Tibial artery (tissue), 4 donors: Measurements from ENCODE around the gene KL.

Experiments
- DNase-seq, 2 donors: peaks; one replicate each; pipeline ENCODE4 v3.0.0-alpha.2; 2019
- H3K27ac ChIP-seq, 2 donors: fragments of 200-600 bp; sonication (generic) in 1 of 2; 1 replicate in 1 of 2; 2 replicates in 1 of 2; pipeline ENCODE4 v1.5.1; 2018 to 2019; ENCODE audit warnings: mild to moderate bottlenecking in 1 of 2
- H3K27me3 ChIP-seq, 2 donors: fragments of 200-600 bp; sonication (generic) in 1 of 2; one replicate each; pipeline versions ENCODE4 v1.5.1 to v1.6.0; 2016 to 2019
- H3K36me3 ChIP-seq, 3 donors: fragments of 200-600 bp; sonication (generic) in 2 of 3; one replicate each; pipeline ENCODE4 v1.5.1; 2016 to 2019; ENCODE audit warnings: mild to moderate bottlenecking in 2 of 3
- H3K4me1 ChIP-seq, 4 donors: fragments of 200-600 bp; sonication (generic) in 2 of 4; 1 replicate in 3 of 4; 2 replicates in 1 of 4; pipeline ENCODE4 v1.5.1; 2016 to 2019
- H3K4me3 ChIP-seq, 2 donors: fragments of 200-600 bp; sonication (generic) in 1 of 2; 1 replicate in 1 of 2; 2 replicates in 1 of 2; pipeline ENCODE4 v1.5.1; 2018 to 2019; ENCODE audit warnings: mild to moderate bottlenecking in 2 of 2
- H3K9me3 ChIP-seq, 3 donors: fragments of 200-600 bp; sonication (generic) in 1 of 3; one replicate each; pipeline ENCODE4 v1.5.1; 2016 to 2019
- intact Hi-C: fragments of 100-400 bp; cut with DNase I; formaldehyde crosslinking; loops from one replicate; pipeline ENCODE4 v1.15.0; 2023; ENCODE audit warnings: low total_unique reads
- TF ChIP-seq, protein P1 (sequence below), 2 experiments: fragments of 200-600 bp in 1 of 2; fragments of 450-650 bp in 1 of 2; IDR thresholded peaks; one replicate each; pipeline ENCODE4 v1.5.1; 2017 to 2019; ENCODE audit warnings: antibody characterized with exemption in 2 of 2, mild to moderate bottlenecking in 1 of 2, moderate library complexity in 1 of 2

The KL gene

DNA sequence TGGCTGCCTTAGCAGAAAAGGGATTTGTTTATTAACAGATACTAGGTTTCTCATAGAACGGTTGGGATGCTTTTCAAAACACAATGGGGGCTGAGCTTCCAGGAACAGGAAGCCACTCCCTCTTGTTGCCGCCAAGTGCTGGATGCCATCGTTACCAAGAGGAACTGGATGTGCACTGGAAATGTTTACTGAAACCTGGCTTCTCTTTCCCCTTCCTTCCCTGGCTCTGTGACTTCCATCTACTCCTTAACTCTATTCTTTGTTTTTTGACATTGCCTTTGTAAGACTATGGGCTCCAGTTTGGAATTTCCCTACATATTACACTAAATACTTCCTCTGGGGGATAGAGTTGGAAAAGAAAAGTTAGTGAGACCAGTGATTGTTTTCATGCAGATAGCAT, 11.7 kb upstream of the KL start:
- DNase-seq = peak in 1 of 2 donors; percentile 55
- Histone ChIP-seq H3K27ac (no peak overlapping the region), H3K4me3 (no peak overlapping the region)

DNA sequence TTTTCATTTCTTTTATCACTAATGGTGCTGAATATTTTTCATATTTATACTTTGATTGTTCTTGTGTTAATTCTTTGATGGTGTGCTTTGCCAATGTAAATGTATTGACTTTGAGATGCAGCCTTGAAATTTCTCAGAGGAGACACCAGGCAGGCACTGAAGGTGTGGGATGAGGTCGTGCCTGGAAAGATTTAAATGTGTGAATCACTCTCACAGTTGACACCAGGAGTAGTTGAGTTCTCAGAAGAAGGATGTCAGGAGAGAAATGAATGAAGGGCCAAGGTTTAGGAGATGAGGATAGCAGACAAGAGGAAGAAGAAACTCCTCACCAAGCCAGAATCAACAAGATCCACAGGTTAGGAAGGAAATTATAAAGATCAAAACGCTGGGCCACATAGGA, 10.1 kb upstream of the KL start:
- DNase-seq = no peak
- Histone ChIP-seq H3K4me1 (no peaks in the 10 kb centered on the region), H3K27me3 (no peaks in the 10 kb centered on the region), H3K4me3 (no peak overlapping the region), H3K36me3 (no peaks in the 10 kb centered on the region), H3K27ac (no peak overlapping the region), H3K9me3 (peaks cover 0 to 12% (median 9%) of the 10 kb centered on the region in 3 donors)
- intact Hi-C loops = no loop called here
- TF ChIP-seq, protein P1, sequence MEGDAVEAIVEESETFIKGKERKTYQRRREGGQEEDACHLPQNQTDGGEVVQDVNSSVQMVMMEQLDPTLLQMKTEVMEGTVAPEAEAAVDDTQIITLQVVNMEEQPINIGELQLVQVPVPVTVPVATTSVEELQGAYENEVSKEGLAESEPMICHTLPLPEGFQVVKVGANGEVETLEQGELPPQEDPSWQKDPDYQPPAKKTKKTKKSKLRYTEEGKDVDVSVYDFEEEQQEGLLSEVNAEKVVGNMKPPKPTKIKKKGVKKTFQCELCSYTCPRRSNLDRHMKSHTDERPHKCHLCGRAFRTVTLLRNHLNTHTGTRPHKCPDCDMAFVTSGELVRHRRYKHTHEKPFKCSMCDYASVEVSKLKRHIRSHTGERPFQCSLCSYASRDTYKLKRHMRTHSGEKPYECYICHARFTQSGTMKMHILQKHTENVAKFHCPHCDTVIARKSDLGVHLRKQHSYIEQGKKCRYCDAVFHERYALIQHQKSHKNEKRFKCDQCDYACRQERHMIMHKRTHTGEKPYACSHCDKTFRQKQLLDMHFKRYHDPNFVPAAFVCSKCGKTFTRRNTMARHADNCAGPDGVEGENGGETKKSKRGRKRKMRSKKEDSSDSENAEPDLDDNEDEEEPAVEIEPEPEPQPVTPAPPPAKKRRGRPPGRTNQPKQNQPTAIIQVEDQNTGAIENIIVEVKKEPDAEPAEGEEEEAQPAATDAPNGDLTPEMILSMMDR (IDR thresholded peaks at IDR 0.05) = no peak

More for the DNA sequence above, 11.7 kb upstream of the KL start:
- no peaks in the 10 kb centered on the region for H3K27me3 ChIP-seq
- TF ChIP-seq, protein P1 (IDR thresholded peaks at IDR 0.05) = no peak
- intact Hi-C loops = no loop called here
- H3K36me3 ChIP-seq = no peaks in the 10 kb centered on the region
- H3K4me1 ChIP-seq = no peaks in the 10 kb centered on the region
- peaks cover 0 to 12% (median 9%) of the 10 kb centered on the region in 3 donors for H3K9me3 ChIP-seq

DNA sequence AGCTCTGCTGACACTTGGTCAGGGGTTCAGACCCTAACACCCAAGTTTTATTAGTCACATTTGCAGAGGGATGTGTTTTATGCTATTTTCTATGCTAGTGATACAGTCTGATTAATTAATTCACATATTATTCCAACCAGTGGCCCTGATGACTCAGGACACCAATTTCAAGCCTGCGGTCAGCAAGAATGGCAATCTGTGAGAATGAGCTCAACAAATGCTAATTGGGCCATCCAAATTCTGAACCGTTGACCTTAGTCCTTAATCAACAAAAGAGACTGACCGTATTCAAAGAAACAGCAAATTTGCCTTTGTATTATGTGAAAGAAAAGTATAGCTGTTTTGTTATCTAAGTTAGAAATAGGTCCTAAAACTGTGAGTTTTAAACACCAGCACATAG, 9.6 kb upstream of the KL start:
- DNase-seq = no peak
- Histone ChIP-seq H3K4me3 (no peak overlapping the region), H3K36me3 (no peaks in the 10 kb centered on the region), H3K27me3 (no peaks in the 10 kb centered on the region), H3K4me1 (no peaks in the 10 kb centered on the region), H3K27ac (no peak overlapping the region), H3K9me3 (peaks cover 0 to 12% (median 9%) of the 10 kb centered on the region in 3 donors)
- TF ChIP-seq, protein P1 (IDR thresholded peaks at IDR 0.05) = no peak
- intact Hi-C loops = no loop called here

- Histone ChIP-seq H3K27ac (no peak overlapping the region), H3K4me3 (no peak overlapping the region), H3K36me3 (no peaks in the 10 kb centered on the region), H3K9me3 (peaks cover 0 to 12% (median 9%) of the 10 kb centered on the region in 3 donors), H3K27me3 (no peaks in the 10 kb centered on the region), H3K4me1 (no peaks in the 10 kb centered on the region)
- TF ChIP-seq, protein P1 (IDR thresholded peaks at IDR 0.05) = no peak
- intact Hi-C loops = no loop called here
- DNase-seq = no peak
These were observed 9.0 kb upstream of the KL start for GRCh38 chr13:33007237-33007636.

DNA sequence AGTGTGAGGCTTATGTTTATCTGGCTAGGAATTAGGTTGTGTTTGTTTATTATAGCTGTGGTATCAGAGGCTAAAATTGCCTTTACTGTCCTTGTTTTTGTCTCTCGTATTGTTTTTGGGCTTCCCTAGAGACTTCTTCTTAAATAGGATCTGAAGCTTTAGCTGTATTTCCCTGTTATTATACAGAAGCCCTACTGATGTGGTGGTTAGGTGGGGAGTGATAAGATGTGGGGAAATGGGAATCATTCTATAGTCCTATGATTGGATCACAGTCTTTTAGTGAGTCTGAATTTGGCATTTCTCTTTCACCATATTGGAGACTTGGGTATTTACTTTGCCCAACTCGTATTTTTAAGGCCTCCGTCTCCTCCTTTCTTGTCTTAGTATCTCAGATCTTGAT, 8.3 kb upstream of the KL start:
- no peak overlapping the region for H3K27ac ChIP-seq
- DNase-seq = no peak
- intact Hi-C loops = no loop called here
- no peaks in the 10 kb centered on the region for H3K27me3 ChIP-seq
- peaks cover 0 to 12% (median 9%) of the 10 kb centered on the region in 3 donors for H3K9me3 ChIP-seq
- no peaks in the 10 kb centered on the region for H3K36me3 ChIP-seq
- no peak overlapping the region for H3K4me3 ChIP-seq
- no peaks in the 10 kb centered on the region for H3K4me1 ChIP-seq
- TF ChIP-seq, protein P1 (IDR thresholded peaks at IDR 0.05) = no peak
